IMR-90 (cell line): ENCODE data around the gene SVOPL. TPM values are rescaled to one million over a fixed set of nuclear protein-coding genes. Genes with fewer than 3 reads are reported as not detected.

Source experiments
- ATAC-seq: fragments of 200-7000 bp; cut with Tn5 transposase; 2 replicates; pipeline ENCODE4 v1.9.1; 2020; ENCODE audit warnings: low read depth, mild to moderate bottlenecking, moderate library complexity
- BruUV-seq: library from RNA; stranded (reverse); fragments of 400-500 nt; replicated peaks from 2 replicates; lab custom pipeline; 2021; lab: Mats Ljungman, UMichigan
- CTCF ChIA-PET: fragments of 300-600 bp; formaldehyde crosslinking; extraction: SDS; loops from one replicate; lab custom pipeline; 2021; ENCODE audit warnings: antibody characterized with exemption; lab: Yijun Ruan, JAX
- POLR2A ChIA-PET: fragments of 300-600 bp; sonication (Branson Sonifier 250); formaldehyde crosslinking; loops from one replicate; lab custom pipeline; 2022; ENCODE audit warnings: antibody characterized with exemption; ENCODE audit not compliant: unreplicated experiment; lab: Charles Lee
- DNase-seq: peaks from one replicate; pipeline ENCODE4 v3.0.0; 2013
- H2AFZ ChIP-seq: replicated peaks from 2 replicates; pipeline ENCODE3; 2013; ENCODE audit warnings: low read length, mild to moderate bottlenecking; ENCODE audit not compliant: poor library complexity
- H2AK5ac ChIP-seq: 2 replicates; pipeline ENCODE4 v1.6.1; 2013; ENCODE audit warnings: low read depth, low read length, inconsistent platforms
- H2AK9ac ChIP-seq: replicated peaks from 2 replicates; pipeline ENCODE3; 2013; ENCODE audit warnings: mild to moderate bottlenecking, low read depth, low read length, moderate library complexity; ENCODE audit not compliant: poor library complexity
- H2BK120ac ChIP-seq: 2 replicates; pipeline ENCODE4 v1.6.1; 2013; ENCODE audit warnings: low read depth, low read length, inconsistent platforms
- H2BK15ac ChIP-seq: 3 replicates; pipeline ENCODE4 v1.6.1; 2013; ENCODE audit warnings: low read depth, low read length, inconsistent platforms
- H2BK20ac ChIP-seq: 2 replicates; pipeline ENCODE4 v1.6.1; 2013; ENCODE audit warnings: low read depth, mild to moderate bottlenecking, inconsistent platforms, low read length, moderate library complexity
- H2BK5ac ChIP-seq: 2 replicates; pipeline ENCODE4 v1.6.1; 2013; ENCODE audit warnings: mild to moderate bottlenecking, low read depth, low read length, inconsistent platforms; ENCODE audit not compliant: poor library complexity, severe bottlenecking
- H3K14ac ChIP-seq: replicated peaks from 2 replicates; pipeline ENCODE4 v1.6.1; 2013; ENCODE audit warnings: low read depth, low read length, inconsistent platforms
- H3K18ac ChIP-seq: 2 replicates; pipeline ENCODE4 v1.6.1; 2013; ENCODE audit warnings: low read depth, low read length, control low read depth
- H3K23ac ChIP-seq: 2 replicates; pipeline ENCODE4 v1.6.1; 2013; ENCODE audit warnings: low read depth, low read length, inconsistent platforms
- H3K27ac ChIP-seq: 2 replicates; pipeline ENCODE4 v1.5.1; 2013; ENCODE audit warnings: mild to moderate bottlenecking, control low read depth, low read length; ENCODE audit not compliant: insufficient read depth
- H3K27me3 ChIP-seq: 2 replicates; pipeline ENCODE4 v1.6.1; 2013; ENCODE audit warnings: low read length; ENCODE audit not compliant: control insufficient read depth, insufficient read depth
- H3K36me3 ChIP-seq: 2 replicates; pipeline ENCODE4 v1.6.1; 2013; ENCODE audit warnings: low read length, mixed read lengths; ENCODE audit not compliant: control insufficient read depth, insufficient read depth
- H3K4ac ChIP-seq: 2 replicates; pipeline ENCODE4 v1.6.1; 2013; ENCODE audit warnings: low read depth, low read length, inconsistent platforms
- H3K4me1 ChIP-seq: 2 replicates; pipeline ENCODE4 v1.6.1; 2013; ENCODE audit warnings: low read length, mixed read lengths; ENCODE audit not compliant: control insufficient read depth, insufficient read depth
- H3K4me2 ChIP-seq: 2 replicates; pipeline ENCODE4 v1.6.1; 2013; ENCODE audit warnings: low read depth, mild to moderate bottlenecking, control low read depth, low read length, moderate library complexity
- H3K4me3 ChIP-seq: 2 replicates; pipeline ENCODE4 v1.5.1; 2013; ENCODE audit warnings: low read depth, mild to moderate bottlenecking, control low read depth, low read length, moderate library complexity; ENCODE audit not compliant: insufficient read depth
- H3K56ac ChIP-seq: 2 replicates; pipeline ENCODE4 v1.6.1; 2013; ENCODE audit warnings: low read length, inconsistent platforms; ENCODE audit not compliant: insufficient read depth; ENCODE audit errors: extremely low read depth
- H3K79me1 ChIP-seq, 2 experiments: 2 replicates each; pipeline ENCODE4 v1.6.1; 2013; ENCODE audit warnings: low read length in 2 of 2, inconsistent platforms in 1 of 2, low read depth in 1 of 2
- H3K9ac ChIP-seq: 2 replicates; pipeline ENCODE4 v1.6.1; 2013; ENCODE audit warnings: low read depth, low read length, control low read depth
- H3K9me1 ChIP-seq: 2 replicates; pipeline ENCODE4 v1.6.1; 2013; ENCODE audit warnings: low read length, inconsistent platforms; ENCODE audit not compliant: insufficient read depth
- H3K9me3 ChIP-seq: 2 replicates; pipeline ENCODE4 v1.6.1; 2013; ENCODE audit warnings: low read length; ENCODE audit not compliant: control insufficient read depth, insufficient read depth
- H4K20me1 ChIP-seq: 2 replicates; pipeline ENCODE4 v1.6.1; 2013; ENCODE audit warnings: low read length, inconsistent platforms; ENCODE audit not compliant: insufficient read depth
- H4K5ac ChIP-seq: 2 replicates; pipeline ENCODE4 v1.6.1; 2013; ENCODE audit warnings: mild to moderate bottlenecking, low read depth, low read length, control low read depth
- H4K8ac ChIP-seq, 2 experiments: 2 replicates each; pipeline ENCODE4 v1.6.1; 2013; ENCODE audit warnings: low read depth in 2 of 2, low read length in 2 of 2, control low read depth in 1 of 2, inconsistent platforms in 1 of 2
- H4K91ac ChIP-seq: 2 replicates; pipeline ENCODE4 v1.6.1; 2013; ENCODE audit warnings: low read depth, low read length, inconsistent platforms; ENCODE audit not compliant: insufficient read depth
- CEBPB ChIP-seq: IDR thresholded peaks from 2 replicates; pipeline ENCODE4 v1.6.1; 2012; ENCODE audit warnings: low read depth, low read length, improper control_type of control experiment
- RAD21 ChIP-seq: IDR thresholded peaks from 2 replicates; pipeline ENCODE4 v1.6.1; 2012; ENCODE audit warnings: low read length, improper control_type of control experiment
- dilution Hi-C: fragments of 300-500 bp; cut with HindIII; formaldehyde crosslinking; loops from one replicate; pipeline ENCODE4 v1.14.3; 2018; ENCODE audit warnings: low sequenced_read_pairs; ENCODE audit not compliant: unreplicated experiment
- in situ Hi-C: fragments of 300-500 bp; cut with MboI; formaldehyde crosslinking; loops from 3 replicates; pipeline ENCODE4 v1.14.3; 2019; ENCODE audit warnings: low sequenced_read_pairs, inconsistent platforms, mixed read lengths
- intact Hi-C: fragments of 100-400 bp; cut with micrococcal nuclease; formaldehyde crosslinking; loops from 2 replicates; pipeline ENCODE4 v1.10.0; 2022
- polyA plus RNA-seq, 3 experiments: library from polyadenylated mRNA; depleted of rRNA; stranded (reverse); fragments of >200 nt; gene quantifications; 2 replicates each; pipeline ENCODE4 v1.2.3, GENCODE V29; 2012; ENCODE audit warnings: low replicate concordance in 1 of 3
- total RNA-seq: library from RNA; depleted of rRNA; stranded (reverse); fragments of >200 nt; gene quantifications from 2 replicates; pipeline ENCODE4 v1.2.3, GENCODE V29; 2012

Gene SVOPL
- total and polyA plus RNA-seq, 2 of the 4 experiments (the other 2 are of a cell fraction) = not detected

GRCh38 chr7:138584283-138584682 is 116.9 kb downstream of the SVOPL start:
- dilution Hi-C loops (no loop called here), intact Hi-C loops (no loop called here), in situ Hi-C loops (no loop called here)
- H3K36me3 ChIP-seq = peaks cover under 1% of the 10 kb centered on the region; the same call in 1 of the 2 replicates
- H4K5ac ChIP-seq = no peak overlapping the region
- H2BK120ac ChIP-seq = no peak overlapping the region
- peak; percentile 20; the same call in 1 of the 2 replicates for TF ChIP-seq CEBPB
- no peak for TF ChIP-seq RAD21
- H4K20me1 ChIP-seq = no peaks in the 10 kb centered on the region
- H3K27ac ChIP-seq = no peak overlapping the region
- 0 out of 2 replicates have a peak, but pooled peaks have one; percentile 32 for ATAC-seq
- H3K27me3 ChIP-seq = no peaks in the 10 kb centered on the region
- no TSS peak for BruUV-seq
- H2BK20ac ChIP-seq = no peak overlapping the region
- H2AK9ac ChIP-seq = no peak overlapping the region
- no peak overlapping the region for H2BK5ac ChIP-seq
- H2BK15ac ChIP-seq = no peak overlapping the region
- H4K91ac ChIP-seq = no peak overlapping the region
- DNase-seq = peak; percentile 19
- H3K18ac ChIP-seq = no peak overlapping the region
- H3K9me3 ChIP-seq = no peaks in the 10 kb centered on the region
- POLR2A ChIA-PET = no interaction called here
- H2AFZ ChIP-seq = no peak overlapping the region
- no peak overlapping the region for H4K8ac ChIP-seq
- H3K4me2 ChIP-seq = no peak overlapping the region
- no peaks in the 10 kb centered on the region for H3K79me1 ChIP-seq
- no peak overlapping the region for H3K4me3 ChIP-seq
- H3K23ac ChIP-seq = no peak overlapping the region
- CTCF ChIA-PET = no interaction called here
- no peaks in the 10 kb centered on the region for H3K4me1 ChIP-seq
- H3K9ac ChIP-seq = no peak overlapping the region
- H2AK5ac ChIP-seq = no peak overlapping the region
- no peak overlapping the region for H3K14ac ChIP-seq
- H3K56ac ChIP-seq = no peak overlapping the region
- H3K9me1 ChIP-seq = no peaks in the 10 kb centered on the region
- no peak overlapping the region for H3K4ac ChIP-seq
